ENCODE measurements around the gene BRICD5.
A peak's percentile ranks its signal among the peaks of the same experiment; 100 is the strongest.
"Not testable (repeated sequence)": the region's sequence is repeated elsewhere in the genome, so short reads cannot be mapped to it uniquely, and the experiment has no call there.

Gene BRICD5

GRCh38 chr16:2210386-2211365 is at the start of gene BRICD5:
BRICD5 (minus strand) TSS chr16:2210863; CDS start chr16:2210833, 30 bp downstream.
- DNase-seq (ENCODE audit: low read depth in 1 of 2, low spot score in 1 of 2): no peak

GRCh38 chr16:2260250-2260649 is 49.6 kb upstream of the BRICD5 start:
- DNase-seq (ENCODE audit: low read depth in 1 of 2, low spot score in 1 of 2): no peak

GRCh38 chr16:2258530-2258929 is 47.9 kb upstream of the BRICD5 start:
- DNase-seq (ENCODE audit: low read depth in 1 of 2, low spot score in 1 of 2): not testable (repeated sequence)

GRCh38 chr16:2257726-2258125 is 47.1 kb upstream of the BRICD5 start:
- no peak for DNase-seq (ENCODE audit: low read depth in 1 of 2, low spot score in 1 of 2)

GRCh38 chr16:2256531-2257140 is 46.0 kb upstream of the BRICD5 start:
- DNase-seq (ENCODE audit: low read depth in 1 of 2, low spot score in 1 of 2): no peak

GRCh38 chr16:2253293-2253692 is 42.6 kb upstream of the BRICD5 start:
- DNase-seq (ENCODE audit: low read depth in 1 of 2, low spot score in 1 of 2): no peak

- no peak for DNase-seq (ENCODE audit: low read depth in 1 of 2, low spot score in 1 of 2)
These were observed 42.1 kb upstream of the BRICD5 start for GRCh38 chr16:2252806-2253148.

GRCh38 chr16:2251296-2252111 is 40.8 kb upstream of the BRICD5 start, which contains the start of gene ECI1:
ECI1 (minus strand) TSS chr16:2251587; CDS start chr16:2251566, 21 bp downstream.
- peak; percentile 64 to 69 for DNase-seq (ENCODE audit: low read depth in 1 of 2, low spot score in 1 of 2)

- DNase-seq (ENCODE audit: low read depth in 1 of 2, low spot score in 1 of 2): peak in 1 of 2 donors; percentile 37
These were observed 40.1 kb upstream of the BRICD5 start for GRCh38 chr16:2250652-2251295.

- no peak for DNase-seq (ENCODE audit: low read depth in 1 of 2, low spot score in 1 of 2)
These were observed 35.7 kb upstream of the BRICD5 start for GRCh38 chr16:2246301-2246885.

GRCh38 chr16:2244926-2245795 is 34.5 kb upstream of the BRICD5 start:
- no peak for DNase-seq (ENCODE audit: low read depth in 1 of 2, low spot score in 1 of 2)

GRCh38 chr16:2244301-2244700 is 33.6 kb upstream of the BRICD5 start:
- DNase-seq (ENCODE audit: low read depth in 1 of 2, low spot score in 1 of 2): no peak

GRCh38 chr16:2243781-2244180 is 33.1 kb upstream of the BRICD5 start:
- DNase-seq (ENCODE audit: low read depth in 1 of 2, low spot score in 1 of 2): no peak

GRCh38 chr16:2243031-2243528 is 32.4 kb upstream of the BRICD5 start:
- no peak for DNase-seq (ENCODE audit: low read depth in 1 of 2, low spot score in 1 of 2)

GRCh38 chr16:2242598-2242997 is 31.9 kb upstream of the BRICD5 start:
- no peak for DNase-seq (ENCODE audit: low read depth in 1 of 2, low spot score in 1 of 2)

- DNase-seq (ENCODE audit: low read depth in 1 of 2, low spot score in 1 of 2): not testable (repeated sequence)
These were observed 29.7 kb upstream of the BRICD5 start for GRCh38 chr16:2240331-2240730.

- no peak for DNase-seq (ENCODE audit: low read depth in 1 of 2, low spot score in 1 of 2)
These were observed 28.4 kb upstream of the BRICD5 start for GRCh38 chr16:2238838-2239675.

- no peak for DNase-seq (ENCODE audit: low read depth in 1 of 2, low spot score in 1 of 2)
These were observed 27.6 kb upstream of the BRICD5 start for GRCh38 chr16:2238150-2238837.
